HepG2 (cell line): Measurements from ENCODE around the gene CALML6.

Experiments
- DMAP1 ChIP-seq: IDR thresholded peaks from 2 replicates; pipeline ENCODE4 v1.6.1; 2016
- HNRNPUL1 ChIP-seq: fragments of 200-400 bp; formaldehyde crosslinking; IDR thresholded peaks from 2 replicates; pipeline ENCODE4 v1.6.1; 2017; ENCODE audit warnings: low read depth, mild to moderate bottlenecking, low read length, moderate library complexity
- SRY ChIP-seq: sonication (generic); formaldehyde crosslinking; IDR thresholded peaks from 2 replicates; pipeline ENCODE4 v1.8.0; 2022; ENCODE audit warnings: mild to moderate bottlenecking, missing genetic modification reagents
- YY1 ChIP-seq: IDR thresholded peaks from 2 replicates; pipeline ENCODE4 v1.6.1; 2011; ENCODE audit warnings: low read length, low read depth, moderate library complexity, mild to moderate bottlenecking; ENCODE audit not compliant: insufficient read depth, insufficient replicate concordance
- ZFX ChIP-seq: sonication (generic); formaldehyde crosslinking; IDR thresholded peaks from 2 replicates; pipeline ENCODE4 v1.4.0; 2020; ENCODE audit warnings: mild to moderate bottlenecking, low read depth, missing genetic modification reagents, moderate library complexity
- ZNF274 ChIP-seq: sonication (generic); formaldehyde crosslinking; IDR thresholded peaks from 2 replicates; pipeline ENCODE4 v1.5.1; 2020; ENCODE audit warnings: mild to moderate bottlenecking, missing genetic modification reagents
- ZNF281 ChIP-seq: sonication (generic); formaldehyde crosslinking; IDR thresholded peaks from 2 replicates; pipeline ENCODE4 v1.4.0; 2020; ENCODE audit warnings: missing genetic modification reagents, borderline replicate concordance
- ZNF672 ChIP-seq: sonication (generic); formaldehyde crosslinking; IDR thresholded peaks from 2 replicates; pipeline ENCODE4 v1.8.1; 2022; ENCODE audit warnings: missing genetic modification reagents
- TF ChIP-seq, protein P1 (sequence below): sonication (generic); formaldehyde crosslinking; IDR thresholded peaks from 2 replicates; pipeline ENCODE4 v1.4.0; 2020; ENCODE audit warnings: mild to moderate bottlenecking, low read depth, missing genetic modification reagents

GRCh38 chr1:1880617-1881312, 34.3 kb upstream of the CALML6 start:
- TF ChIP-seq DMAP1 = no peak
- TF ChIP-seq HNRNPUL1 = no peak
- TF ChIP-seq, protein P1, sequence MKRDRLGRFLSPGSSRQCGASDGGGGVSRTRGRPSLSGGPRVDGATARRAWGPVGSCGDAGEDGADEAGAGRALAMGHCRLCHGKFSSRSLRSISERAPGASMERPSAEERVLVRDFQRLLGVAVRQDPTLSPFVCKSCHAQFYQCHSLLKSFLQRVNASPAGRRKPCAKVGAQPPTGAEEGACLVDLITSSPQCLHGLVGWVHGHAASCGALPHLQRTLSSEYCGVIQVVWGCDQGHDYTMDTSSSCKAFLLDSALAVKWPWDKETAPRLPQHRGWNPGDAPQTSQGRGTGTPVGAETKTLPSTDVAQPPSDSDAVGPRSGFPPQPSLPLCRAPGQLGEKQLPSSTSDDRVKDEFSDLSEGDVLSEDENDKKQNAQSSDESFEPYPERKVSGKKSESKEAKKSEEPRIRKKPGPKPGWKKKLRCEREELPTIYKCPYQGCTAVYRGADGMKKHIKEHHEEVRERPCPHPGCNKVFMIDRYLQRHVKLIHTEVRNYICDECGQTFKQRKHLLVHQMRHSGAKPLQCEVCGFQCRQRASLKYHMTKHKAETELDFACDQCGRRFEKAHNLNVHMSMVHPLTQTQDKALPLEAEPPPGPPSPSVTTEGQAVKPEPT (CRISPR knock-in tag) = no peak
- no peak for TF ChIP-seq YY1
- no peak for TF ChIP-seq ZNF672 (CRISPR knock-in tag)
- no peak for TF ChIP-seq SRY (CRISPR knock-in tag)
- TF ChIP-seq ZNF274 (CRISPR knock-in tag) = no peak
- no peak for TF ChIP-seq ZFX
- TF ChIP-seq ZNF281 (CRISPR knock-in tag) = no peak
